ENCODE data around the gene ALKBH3.

The ALKBH3 gene

GRCh38 chr11:43895601-43896000 lies 15.0 kb downstream of the ALKBH3 start:
- no peak for DNase-seq (ENCODE audit: low spot score)

GRCh38 chr11:43898574-43898973 lies 17.9 kb downstream of the ALKBH3 start:
- no peak for DNase-seq (ENCODE audit: low spot score)

GRCh38 chr11:43899094-43899493 lies 18.5 kb downstream of the ALKBH3 start:
- DNase-seq (ENCODE audit: low spot score), result no peak

DNA sequence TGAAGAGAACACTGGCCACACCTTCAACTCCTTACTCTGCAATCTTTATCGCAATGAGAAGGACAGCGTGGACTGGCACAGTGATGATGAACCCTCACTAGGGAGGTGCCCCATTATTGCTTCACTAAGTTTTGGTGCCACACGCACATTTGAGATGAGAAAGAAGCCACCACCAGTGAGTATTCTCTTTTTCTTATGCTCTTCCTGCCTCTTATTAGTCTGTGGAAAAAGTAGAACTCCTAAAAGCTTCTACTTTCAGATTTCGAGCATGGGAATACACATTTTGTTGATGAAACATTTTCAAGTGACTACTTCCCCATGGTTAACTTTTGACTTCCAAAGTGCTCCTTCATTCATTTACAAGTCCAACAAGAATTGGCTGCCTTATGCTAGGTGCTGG lies 20.9 kb downstream of the ALKBH3 start:
- no peak for DNase-seq (ENCODE audit: low spot score)

DNA sequence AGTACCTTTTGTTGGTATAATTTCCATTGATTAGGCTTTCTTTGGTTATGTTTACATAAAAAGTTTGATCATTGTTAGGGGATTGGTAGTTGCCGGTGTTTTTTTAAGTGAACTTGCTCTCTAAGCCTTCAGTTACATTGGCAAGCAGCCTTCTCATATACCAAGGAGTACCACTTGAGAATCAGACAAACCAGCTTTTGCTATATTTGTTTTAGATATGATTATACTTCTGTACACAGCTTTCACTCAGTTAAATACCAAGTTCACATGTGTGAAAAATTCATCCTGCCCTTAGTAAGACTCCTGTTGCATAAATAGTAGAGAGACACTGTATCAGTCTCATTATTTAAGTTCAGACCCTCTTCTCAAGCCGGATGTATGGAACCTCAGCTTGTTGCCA lies 22.4 kb downstream of the ALKBH3 start:
- no peak for DNase-seq (ENCODE audit: low spot score)

GRCh38 chr11:43903969-43904368 lies 23.3 kb downstream of the ALKBH3 start:
- DNase-seq (ENCODE audit: low spot score), result no peak

- no peak for DNase-seq (ENCODE audit: low spot score)
Observed at GRCh38 chr11:43904742-43905535, 24.3 kb downstream of the ALKBH3 start.

DNA sequence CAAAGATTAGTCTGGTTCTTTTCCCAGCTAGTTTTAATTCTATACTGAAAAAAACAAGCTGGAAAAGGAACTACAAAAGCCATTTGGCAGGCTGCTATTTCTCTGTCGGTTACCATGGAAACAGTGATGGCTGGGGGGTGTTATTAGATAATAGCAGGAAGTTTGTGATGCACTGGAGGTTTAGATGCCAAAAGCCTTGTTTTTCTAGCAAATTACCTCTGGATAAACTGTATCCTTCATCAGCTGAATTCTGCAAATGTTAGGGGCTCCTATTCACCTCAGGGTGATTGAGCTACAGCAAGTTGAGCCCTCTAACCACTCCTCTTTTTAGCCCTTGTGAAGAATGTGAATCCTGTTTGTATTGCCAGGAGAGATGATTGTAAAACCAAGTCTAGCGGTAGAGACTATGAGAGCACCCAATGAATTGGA lies 25.2 kb downstream of the ALKBH3 start:
- no peak for DNase-seq (ENCODE audit: low spot score)

GRCh38 chr11:43907028-43907975 lies 26.7 kb downstream of the ALKBH3 start:
- DNase-seq (ENCODE audit: low spot score), result no peak

GRCh38 chr11:43908191-43908590 lies 27.6 kb downstream of the ALKBH3 start:
- no peak for DNase-seq (ENCODE audit: low spot score)

DNA sequence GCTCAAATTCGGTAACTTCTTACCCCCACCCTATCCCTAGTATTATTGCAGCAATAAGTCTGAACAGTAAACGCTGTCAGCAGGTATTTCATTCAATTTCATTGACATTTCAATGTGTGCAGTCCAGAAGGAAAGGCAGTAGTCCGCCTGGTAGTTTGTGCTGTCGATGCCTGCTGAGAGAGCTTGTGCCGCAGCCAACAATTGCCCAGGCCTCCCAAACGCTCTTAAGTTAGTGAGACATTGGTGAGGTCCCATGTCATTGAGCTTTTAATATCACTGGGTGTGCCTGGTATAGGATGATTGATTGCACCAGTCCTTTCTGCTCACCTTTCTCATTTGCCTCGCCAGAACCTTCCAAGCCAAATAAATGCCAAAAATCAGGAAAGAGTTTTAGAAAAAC lies 28.1 kb downstream of the ALKBH3 start:
- no peak for DNase-seq (ENCODE audit: low spot score)

DNA sequence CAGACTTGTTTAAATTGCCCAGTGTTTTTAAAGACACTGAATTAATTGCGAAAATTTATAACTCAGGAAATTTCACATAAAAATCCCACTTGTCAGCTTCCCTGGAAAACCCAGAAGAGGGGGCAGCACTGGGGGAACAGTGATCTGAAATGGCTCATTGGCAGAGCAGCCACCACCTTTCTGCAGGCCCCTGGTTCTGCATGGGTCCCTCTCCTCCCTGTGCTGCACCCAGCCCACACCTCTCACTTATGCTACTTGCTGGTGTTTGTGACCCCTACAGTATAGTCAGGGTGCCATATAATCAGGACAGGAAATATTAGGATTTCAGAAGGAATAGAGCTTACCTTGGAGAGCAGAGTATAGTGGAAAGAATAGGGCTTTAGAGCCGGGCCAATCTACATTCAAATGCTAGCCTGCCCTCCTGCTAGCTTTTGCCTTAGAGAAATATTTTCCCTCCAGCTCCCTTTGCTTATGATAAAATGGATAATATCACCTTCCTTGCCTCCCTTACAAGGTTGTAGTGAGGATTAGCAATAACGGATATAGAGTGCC lies 33.3 kb downstream of the ALKBH3 start:
- no peak for DNase-seq (ENCODE audit: low spot score)

- no peak for DNase-seq (ENCODE audit: low spot score)
Observed at GRCh38 chr11:43914466-43914865, 33.8 kb downstream of the ALKBH3 start.

DNA sequence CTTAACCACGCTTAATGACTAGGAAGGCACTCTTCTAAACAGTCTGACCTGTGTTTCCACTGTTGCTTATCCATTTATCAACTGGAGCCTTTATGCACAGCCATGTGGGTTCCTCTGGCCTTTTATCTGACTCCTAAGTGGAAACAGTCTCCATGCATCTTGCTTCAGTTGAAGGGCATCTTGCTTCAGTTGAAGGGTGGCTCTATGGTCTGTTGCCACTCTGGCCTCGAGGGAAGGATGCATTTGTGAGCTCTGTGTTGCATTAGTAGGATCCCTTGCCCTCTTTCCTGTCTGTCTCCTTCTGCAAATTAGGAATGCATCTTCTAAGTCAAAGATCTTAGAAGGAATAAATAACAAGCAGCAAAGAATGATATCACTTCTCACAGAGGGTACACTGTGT lies 36.0 kb downstream of the ALKBH3 start:
- DNase-seq (ENCODE audit: low spot score), result no peak

- DNase-seq (ENCODE audit: low spot score), result no peak
Observed at GRCh38 chr11:43917851-43918250, 37.2 kb downstream of the ALKBH3 start.

DNA sequence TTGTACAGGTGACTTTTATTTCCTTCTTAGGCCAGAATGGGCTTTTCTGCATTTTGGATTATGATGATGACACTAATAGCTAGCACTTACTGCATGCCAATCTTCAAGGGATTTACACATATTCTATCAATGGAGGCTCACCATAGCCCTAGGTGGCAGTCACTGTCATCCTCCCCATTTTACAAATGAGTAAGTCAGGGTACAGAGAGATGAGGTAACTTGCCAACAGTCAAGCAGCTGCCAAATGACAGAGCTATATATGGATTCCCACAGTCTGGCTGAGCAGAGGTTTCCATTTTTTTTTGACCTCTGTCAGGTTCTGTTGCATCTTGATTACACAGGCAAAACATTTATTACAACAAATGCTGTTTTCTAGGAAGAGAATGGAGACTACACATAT lies 38.0 kb downstream of the ALKBH3 start:
- DNase-seq (ENCODE audit: low spot score), result no peak

GRCh38 chr11:43919852-43920597 lies 39.4 kb downstream of the ALKBH3 start:
- DNase-seq (ENCODE audit: low spot score), result no peak

DNA sequence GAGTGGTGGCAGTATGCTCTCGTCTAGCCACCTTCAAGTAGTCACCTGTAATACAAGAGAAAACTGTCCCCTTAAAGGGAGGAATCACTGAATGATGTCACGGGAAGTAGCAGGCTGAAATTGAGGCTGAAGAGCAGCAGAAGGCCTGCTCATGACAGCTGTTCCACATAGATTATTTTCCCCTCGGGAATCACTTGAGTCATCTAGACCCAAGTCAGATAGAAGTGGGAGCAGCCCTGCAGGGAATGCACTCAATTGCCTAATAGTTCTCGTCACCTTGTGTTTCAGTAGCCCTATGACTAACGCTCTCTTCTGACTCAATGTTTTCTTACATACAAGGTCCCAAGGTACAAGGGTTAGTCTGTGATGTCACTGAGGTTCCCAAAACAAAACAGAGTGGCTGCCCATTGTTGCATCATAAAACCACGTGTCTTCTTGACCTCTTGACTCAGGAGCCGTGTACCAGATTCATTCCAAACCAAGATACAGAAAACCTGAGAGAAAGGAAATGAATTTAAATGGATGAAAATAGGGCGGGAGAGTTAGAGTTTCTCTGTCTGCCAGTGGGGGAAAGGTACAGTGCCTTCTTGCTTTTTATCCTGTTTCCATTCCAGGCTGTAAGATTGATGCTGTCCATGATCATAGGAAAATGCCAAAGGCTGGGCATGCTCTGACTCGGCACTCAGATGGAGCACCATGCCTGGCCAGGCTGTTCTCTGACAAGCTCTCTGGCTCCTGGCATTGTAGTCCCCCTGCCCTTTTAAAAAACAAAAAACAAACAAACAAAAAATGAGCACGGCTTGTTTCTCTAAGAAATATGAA lies 40.2 kb downstream of the ALKBH3 start:
- DNase-seq (ENCODE audit: low spot score), result no peak

- no peak for DNase-seq (ENCODE audit: low spot score)
Observed at GRCh38 chr11:43921561-43922294, 41.1 kb downstream of the ALKBH3 start.

- no peak for DNase-seq (ENCODE audit: low spot score)
Observed at GRCh38 chr11:43922295-43922648, 41.6 kb downstream of the ALKBH3 start.
